ENCODE results near the gene IL1RAPL1. TPM values are rescaled to one million over a fixed set of nuclear protein-coding genes. Genes with fewer than 3 reads are reported as not detected.

The IL1RAPL1 gene
- total RNA-seq, 2 experiments from 2014 or later = not detected

DNA sequence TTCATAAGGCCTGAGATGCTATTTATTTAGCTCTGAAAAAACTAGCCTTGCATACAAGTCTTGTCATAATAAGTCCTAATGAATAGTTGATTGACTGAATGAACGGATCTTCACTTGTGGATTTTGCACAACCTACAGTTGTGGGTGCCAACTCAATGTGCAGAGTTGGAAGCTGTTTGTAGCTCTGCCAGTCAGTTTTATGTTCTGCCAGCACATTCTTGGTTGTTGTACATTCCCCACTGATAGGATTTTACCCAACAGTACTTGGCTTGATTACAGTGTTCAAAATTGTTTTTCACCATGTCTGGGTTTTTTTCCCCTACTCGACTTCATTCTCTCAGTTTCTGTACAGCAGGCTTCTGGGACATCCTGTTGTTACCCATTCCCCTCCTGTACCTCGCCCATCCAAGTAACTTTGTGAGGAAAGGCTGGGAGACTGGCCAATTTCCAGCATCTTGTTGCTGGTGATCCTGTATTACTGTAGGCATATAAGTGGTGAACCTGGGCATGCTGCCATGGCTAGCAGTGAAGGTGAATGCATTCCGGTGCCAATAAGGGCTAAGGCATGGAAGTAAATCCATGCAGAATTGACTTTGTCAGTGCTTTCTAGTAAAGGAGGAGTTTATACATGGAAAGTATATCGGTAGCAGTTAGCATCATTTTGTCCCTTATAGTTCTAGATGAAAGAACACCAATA is 22.8 kb downstream of the IL1RAPL1 start:
- Histone ChIP-seq H3K27ac (ENCODE audit: low read depth in 1 of 2, low read length in 2 of 2) (no peak overlapping the region), H3K4me3 (ENCODE audit: low read length) (no peak overlapping the region), H3K36me3 (ENCODE audit: insufficient read depth, low read length) (no peaks in the 10 kb centered on the region), H3K27me3 (ENCODE audit: control insufficient read depth in 1 of 2, insufficient read depth in 2 of 2, low read length in 2 of 2) (no peaks in the 10 kb centered on the region), H3K4me1 (ENCODE audit: insufficient read depth, low read length) (no peaks in the 10 kb centered on the region), H3K9me3 (ENCODE audit: control insufficient read depth in 1 of 2, insufficient read depth in 1 of 2, low read length in 2 of 2) (no peaks in the 10 kb centered on the region)
- ChIA-PET CTCF (no interaction called here), POLR2A (no interaction called here)
- Mint-ChIP-seq H3K27me3 (no peaks in the 10 kb centered on the region), H3K27ac (no peak overlapping the region), H3K36me3 (ENCODE audit: low read depth) (no peaks in the 10 kb centered on the region), H3K4me3 (no peak overlapping the region), H3K4me1 (ENCODE audit: low read depth) (no peaks in the 10 kb centered on the region), H3K9me3 (peaks cover 2% of the 10 kb centered on the region)
- intact Hi-C loops (cut with DNase I, micrococcal nuclease) = no loop called here
- TF ChIP-seq, protein P1, sequence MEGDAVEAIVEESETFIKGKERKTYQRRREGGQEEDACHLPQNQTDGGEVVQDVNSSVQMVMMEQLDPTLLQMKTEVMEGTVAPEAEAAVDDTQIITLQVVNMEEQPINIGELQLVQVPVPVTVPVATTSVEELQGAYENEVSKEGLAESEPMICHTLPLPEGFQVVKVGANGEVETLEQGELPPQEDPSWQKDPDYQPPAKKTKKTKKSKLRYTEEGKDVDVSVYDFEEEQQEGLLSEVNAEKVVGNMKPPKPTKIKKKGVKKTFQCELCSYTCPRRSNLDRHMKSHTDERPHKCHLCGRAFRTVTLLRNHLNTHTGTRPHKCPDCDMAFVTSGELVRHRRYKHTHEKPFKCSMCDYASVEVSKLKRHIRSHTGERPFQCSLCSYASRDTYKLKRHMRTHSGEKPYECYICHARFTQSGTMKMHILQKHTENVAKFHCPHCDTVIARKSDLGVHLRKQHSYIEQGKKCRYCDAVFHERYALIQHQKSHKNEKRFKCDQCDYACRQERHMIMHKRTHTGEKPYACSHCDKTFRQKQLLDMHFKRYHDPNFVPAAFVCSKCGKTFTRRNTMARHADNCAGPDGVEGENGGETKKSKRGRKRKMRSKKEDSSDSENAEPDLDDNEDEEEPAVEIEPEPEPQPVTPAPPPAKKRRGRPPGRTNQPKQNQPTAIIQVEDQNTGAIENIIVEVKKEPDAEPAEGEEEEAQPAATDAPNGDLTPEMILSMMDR (IDR thresholded peaks at IDR 0.05) = no peak
- DNase-seq = no peak
- ATAC-seq (ENCODE audit: poor library complexity) = no peak

DNA sequence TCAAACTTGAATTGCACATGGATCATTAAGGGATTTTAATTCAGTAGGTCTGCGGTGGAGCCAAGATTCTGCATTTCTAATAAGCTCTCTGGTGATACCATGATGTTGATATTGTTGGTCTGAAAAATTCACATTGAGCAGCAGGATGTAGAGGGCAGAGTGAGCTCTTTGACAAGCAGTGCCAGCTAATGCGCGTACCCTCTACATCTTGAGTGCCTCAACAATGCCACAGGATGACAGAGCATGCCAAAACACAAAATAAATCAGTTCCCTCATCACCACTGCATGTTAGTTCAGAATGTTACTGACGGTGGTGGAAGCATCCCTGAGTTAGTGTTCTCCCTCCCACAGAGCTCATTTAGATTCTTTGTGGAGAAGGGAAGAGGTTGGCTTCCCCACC is 23.5 kb downstream of the IL1RAPL1 start:
- H3K27ac ChIP-seq (ENCODE audit: low read depth in 1 of 2, low read length in 2 of 2) = no peak overlapping the region
- no peaks in the 10 kb centered on the region for H3K27me3 Mint-ChIP-seq
- intact Hi-C loops (cut with DNase I, micrococcal nuclease) = no loop called here
- H3K4me1 ChIP-seq (ENCODE audit: insufficient read depth, low read length) = no peaks in the 10 kb centered on the region
- no peaks in the 10 kb centered on the region for H3K4me1 Mint-ChIP-seq (ENCODE audit: low read depth)
- no peaks in the 10 kb centered on the region for H3K36me3 Mint-ChIP-seq (ENCODE audit: low read depth)
- DNase-seq (no peak), ATAC-seq (ENCODE audit: poor library complexity) (no peak)
- TF ChIP-seq, protein P1 (IDR thresholded peaks at IDR 0.05) = no peak
- no peak overlapping the region for H3K4me3 ChIP-seq (ENCODE audit: low read length)
- H3K36me3 ChIP-seq (ENCODE audit: insufficient read depth, low read length) = no peaks in the 10 kb centered on the region
- H3K9me3 ChIP-seq (ENCODE audit: control insufficient read depth in 1 of 2, insufficient read depth in 1 of 2, low read length in 2 of 2) = no peaks in the 10 kb centered on the region
- no peak overlapping the region for H3K4me3 Mint-ChIP-seq
- ChIA-PET POLR2A (no interaction called here), CTCF (no interaction called here)
- H3K9me3 Mint-ChIP-seq = no peaks in the 10 kb centered on the region
- H3K27ac Mint-ChIP-seq = no peak overlapping the region
- no peaks in the 10 kb centered on the region for H3K27me3 ChIP-seq (ENCODE audit: control insufficient read depth in 1 of 2, insufficient read depth in 2 of 2, low read length in 2 of 2)

DNA sequence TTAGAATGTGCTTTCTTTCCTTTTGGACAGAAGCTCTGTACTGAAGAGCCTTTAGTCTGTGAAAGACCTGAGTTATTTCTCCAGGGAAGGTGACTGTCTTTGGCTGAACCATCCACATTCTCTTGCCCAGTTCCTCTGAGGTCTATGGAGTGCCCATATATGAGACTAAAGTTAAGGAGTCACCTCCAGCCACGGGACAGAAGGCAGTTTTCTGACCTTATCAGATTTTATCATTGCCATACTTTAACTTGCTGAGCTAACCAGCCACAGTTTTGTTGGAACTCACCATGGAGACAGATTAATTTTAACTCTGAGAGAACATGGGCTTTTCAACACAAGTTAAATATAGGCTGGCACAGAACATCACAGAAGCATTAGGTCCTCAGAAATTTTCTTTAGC is 26.3 kb downstream of the IL1RAPL1 start:
- DNase-seq = no peak
- Histone ChIP-seq H3K4me1 (ENCODE audit: insufficient read depth, low read length) (no peaks in the 10 kb centered on the region), H3K27me3 (ENCODE audit: control insufficient read depth in 1 of 2, insufficient read depth in 2 of 2, low read length in 2 of 2) (no peaks in the 10 kb centered on the region), H3K9me3 (ENCODE audit: control insufficient read depth in 1 of 2, insufficient read depth in 1 of 2, low read length in 2 of 2) (no peaks in the 10 kb centered on the region), H3K27ac (ENCODE audit: low read depth in 1 of 2, low read length in 2 of 2) (no peak overlapping the region), H3K4me3 (ENCODE audit: low read length) (no peak overlapping the region), H3K36me3 (ENCODE audit: insufficient read depth, low read length) (no peaks in the 10 kb centered on the region)
- ATAC-seq (ENCODE audit: poor library complexity) = no peak
- POLR2A ChIA-PET = no interaction called here
- intact Hi-C loops (cut with DNase I, micrococcal nuclease) = no loop called here
- Mint-ChIP-seq H3K9me3 (no peaks in the 10 kb centered on the region), H3K36me3 (ENCODE audit: low read depth) (no peaks in the 10 kb centered on the region), H3K4me3 (no peak overlapping the region), H3K27ac (no peak overlapping the region), H3K4me1 (ENCODE audit: low read depth) (no peaks in the 10 kb centered on the region), H3K27me3 (no peaks in the 10 kb centered on the region)
- TF ChIP-seq, protein P1 (IDR thresholded peaks at IDR 0.05) = no peak
- CTCF ChIA-PET = interaction anchor here (1.4 kb wide), 1 partner anchor 10 kb away, joined by 3 read pairs; no protein-coding TSS in a partner anchor

Measured in CD4-positive, alpha-beta T cell (primary cell).